HG03354 (cell line): ENCODE data around the gene SMARCD3.

Source experiments
- ATAC-seq: cut with Tn5 transposase; IDR thresholded peaks from one replicate; pipeline ENCODE4 v1.9.1; 2021; ENCODE audit warnings: mild to moderate bottlenecking; ENCODE audit not compliant: unreplicated experiment, poor library complexity, severe bottlenecking

Gene SMARCD3

GRCh38 chr7:151273651-151274390 lies 25.3 kb upstream of the SMARCD3 start:
- ATAC-seq, result no peak

- ATAC-seq, result no peak
Measured at GRCh38 chr7:151272877-151273276, 24.4 kb upstream of the SMARCD3 start.

GRCh38 chr7:151272405-151272804 lies 23.9 kb upstream of the SMARCD3 start:
- ATAC-seq, result no peak

GRCh38 chr7:151271699-151272355 lies 23.3 kb upstream of the SMARCD3 start:
- ATAC-seq, result no peak

GRCh38 chr7:151269511-151269910 lies 21.0 kb upstream of the SMARCD3 start:
- ATAC-seq, result no peak

- no peak for ATAC-seq
Measured at GRCh38 chr7:151265351-151265931, 16.9 kb upstream of the SMARCD3 start.

GRCh38 chr7:151264615-151265014 lies 16.1 kb upstream of the SMARCD3 start:
- ATAC-seq, result no peak

- ATAC-seq, result no peak
Measured at GRCh38 chr7:151261529-151261928, 13.0 kb upstream of the SMARCD3 start.

- no peak for ATAC-seq
Measured at GRCh38 chr7:151260883-151261282, 12.4 kb upstream of the SMARCD3 start.

GRCh38 chr7:151260471-151260870 lies 12.0 kb upstream of the SMARCD3 start:
- ATAC-seq, result no peak

GRCh38 chr7:151257990-151258389 lies 9.5 kb upstream of the SMARCD3 start:
- no peak for ATAC-seq

GRCh38 chr7:151256410-151257045 lies 8.0 kb upstream of the SMARCD3 start:
- ATAC-seq, result no peak

GRCh38 chr7:151255390-151255789 lies 6.9 kb upstream of the SMARCD3 start:
- ATAC-seq, result no peak

GRCh38 chr7:151254851-151255250 lies 6.4 kb upstream of the SMARCD3 start:
- ATAC-seq, result no peak

GRCh38 chr7:151254316-151254715 lies 5.8 kb upstream of the SMARCD3 start:
- ATAC-seq, result no peak

- ATAC-seq, result no peak
Measured at GRCh38 chr7:151252961-151253711, 4.6 kb upstream of the SMARCD3 start.

GRCh38 chr7:151252561-151252835 lies 4.0 kb upstream of the SMARCD3 start:
- ATAC-seq, result no peak

- ATAC-seq, result no peak
Measured at GRCh38 chr7:151251689-151252560, 3.4 kb upstream of the SMARCD3 start.

- ATAC-seq, result no peak
Measured at GRCh38 chr7:151251328-151251688, 2.8 kb upstream of the SMARCD3 start.
